ENCODE measurements around the gene FLAD1. TPM values are rescaled to one million over a fixed set of nuclear protein-coding genes. Genes with fewer than 3 reads are reported as not detected.

Gene FLAD1
- total RNA-seq, 1 donor from 2014 or later, result 51.5 TPM

DNA sequence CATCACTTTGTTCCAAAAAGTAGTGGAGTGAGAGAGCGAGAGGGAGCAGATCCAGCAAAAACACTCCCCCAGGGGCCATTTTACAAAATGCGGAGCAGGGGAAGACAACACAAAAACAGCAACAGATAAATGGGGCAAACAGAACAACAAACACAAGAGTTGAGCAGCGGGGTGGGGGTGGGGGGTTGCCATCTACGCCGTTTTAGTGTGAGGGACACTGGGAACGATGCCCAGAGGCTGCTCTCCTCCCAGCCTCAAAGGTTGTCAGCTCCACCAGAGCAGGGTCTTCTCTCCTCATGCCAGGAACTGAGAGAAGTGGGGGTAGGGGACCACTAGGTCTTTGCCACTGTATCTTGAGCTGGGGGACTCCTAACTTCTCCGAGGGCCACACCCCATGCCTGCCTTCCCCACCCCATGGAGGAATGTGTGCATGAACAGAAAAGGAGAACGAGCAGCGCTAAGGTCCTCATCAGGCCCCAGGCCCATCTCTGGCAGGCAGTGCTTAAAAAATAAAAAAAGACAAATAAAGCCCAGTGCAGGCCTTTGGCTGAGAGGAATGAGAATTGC lies 26.0 kb upstream of the FLAD1 start:
- peak overlapping the region; percentile 86 for H3K9ac ChIP-seq (ENCODE audit: low read length)
- Mint-ChIP-seq H3K4me3 (ENCODE audit: unreplicated experiment) (peak overlapping the region; percentile 35), H3K4me1 (ENCODE audit: low read depth, unreplicated experiment) (peaks cover 35% of the 10 kb centered on the region), H3K36me3 (ENCODE audit: low read depth, unreplicated experiment) (peaks cover 9% of the 10 kb centered on the region), H3K27ac (ENCODE audit: unreplicated experiment) (peak overlapping the region; percentile 98), H3K9me3 (ENCODE audit: unreplicated experiment) (no peaks in the 10 kb centered on the region), H3K27me3 (ENCODE audit: low read depth, unreplicated experiment) (no peaks in the 10 kb centered on the region)
- no peak for TF ChIP-seq EZH2 (IDR thresholded peaks at IDR 0.05; ENCODE audit: insufficient read depth, low read length)
- TF ChIP-seq, protein P1, sequence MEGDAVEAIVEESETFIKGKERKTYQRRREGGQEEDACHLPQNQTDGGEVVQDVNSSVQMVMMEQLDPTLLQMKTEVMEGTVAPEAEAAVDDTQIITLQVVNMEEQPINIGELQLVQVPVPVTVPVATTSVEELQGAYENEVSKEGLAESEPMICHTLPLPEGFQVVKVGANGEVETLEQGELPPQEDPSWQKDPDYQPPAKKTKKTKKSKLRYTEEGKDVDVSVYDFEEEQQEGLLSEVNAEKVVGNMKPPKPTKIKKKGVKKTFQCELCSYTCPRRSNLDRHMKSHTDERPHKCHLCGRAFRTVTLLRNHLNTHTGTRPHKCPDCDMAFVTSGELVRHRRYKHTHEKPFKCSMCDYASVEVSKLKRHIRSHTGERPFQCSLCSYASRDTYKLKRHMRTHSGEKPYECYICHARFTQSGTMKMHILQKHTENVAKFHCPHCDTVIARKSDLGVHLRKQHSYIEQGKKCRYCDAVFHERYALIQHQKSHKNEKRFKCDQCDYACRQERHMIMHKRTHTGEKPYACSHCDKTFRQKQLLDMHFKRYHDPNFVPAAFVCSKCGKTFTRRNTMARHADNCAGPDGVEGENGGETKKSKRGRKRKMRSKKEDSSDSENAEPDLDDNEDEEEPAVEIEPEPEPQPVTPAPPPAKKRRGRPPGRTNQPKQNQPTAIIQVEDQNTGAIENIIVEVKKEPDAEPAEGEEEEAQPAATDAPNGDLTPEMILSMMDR (IDR thresholded peaks at IDR 0.05; ENCODE audit: insufficient read depth, low read depth, low read length), result no peak
- H3K27ac ChIP-seq (ENCODE audit: low read depth, low read length), result no peak overlapping the region
- H3K79me2 ChIP-seq (ENCODE audit: insufficient read depth, low read length), result peaks cover 40% of the 10 kb centered on the region
- H4K20me1 ChIP-seq (ENCODE audit: insufficient read depth, low read length), result peaks cover 26% of the 10 kb centered on the region
- H2AFZ ChIP-seq (ENCODE audit: low read depth, low read length), result no peak overlapping the region
- H3K4me3 ChIP-seq (ENCODE audit: insufficient read depth, low read depth, low read length), result no peak overlapping the region
- DNase-seq (ENCODE audit: low read depth) (no peak), FAIRE-seq (no peak)
- H3K36me3 ChIP-seq (ENCODE audit: insufficient read depth, low read length), result no peaks in the 10 kb centered on the region
- H3K27me3 ChIP-seq (ENCODE audit: insufficient read depth, low read length), result no peaks in the 10 kb centered on the region
- H3K4me2 ChIP-seq (ENCODE audit: low read length), result peak overlapping the region; percentile 96
- peaks cover 34% of the 10 kb centered on the region for H3K4me1 ChIP-seq (ENCODE audit: insufficient read depth, low read length)
- H3K9me3 ChIP-seq (ENCODE audit: insufficient read depth, low read depth, low read length), result no peaks in the 10 kb centered on the region

DNA sequence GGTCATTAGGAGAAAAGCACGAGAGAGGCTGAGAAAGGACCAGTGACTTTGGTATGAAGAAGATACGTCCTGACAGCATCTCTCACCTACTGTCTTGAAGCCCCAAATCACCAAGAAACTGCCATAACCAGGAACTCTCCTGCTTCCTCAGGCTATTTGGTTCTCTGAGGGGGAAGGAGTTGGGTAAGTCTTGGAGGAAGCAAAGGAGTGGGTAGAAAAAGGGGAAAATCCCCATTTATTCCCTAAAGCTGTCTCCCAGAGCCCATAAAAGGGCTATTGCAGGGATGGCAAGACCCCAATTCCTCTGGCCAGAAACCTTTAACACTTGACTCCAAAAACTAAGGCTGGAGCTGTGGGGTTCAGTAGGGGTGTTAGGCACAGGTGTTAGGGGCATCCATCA lies 25.1 kb upstream of the FLAD1 start:
- Mint-ChIP-seq H3K4me3 (ENCODE audit: unreplicated experiment) (peak overlapping the region; percentile 42), H3K27ac (ENCODE audit: unreplicated experiment) (peak overlapping the region; percentile 81), H3K9me3 (ENCODE audit: unreplicated experiment) (no peaks in the 10 kb centered on the region), H3K27me3 (ENCODE audit: low read depth, unreplicated experiment) (no peaks in the 10 kb centered on the region), H3K36me3 (ENCODE audit: low read depth, unreplicated experiment) (peaks cover 8% of the 10 kb centered on the region), H3K4me1 (ENCODE audit: low read depth, unreplicated experiment) (peaks cover 36% of the 10 kb centered on the region)
- Histone ChIP-seq H3K27me3 (ENCODE audit: insufficient read depth, low read length) (no peaks in the 10 kb centered on the region), H3K27ac (ENCODE audit: low read depth, low read length) (no peak overlapping the region), H3K79me2 (ENCODE audit: insufficient read depth, low read length) (peaks cover 36% of the 10 kb centered on the region), H3K9ac (ENCODE audit: low read length) (peak overlapping the region; percentile 3), H3K4me1 (ENCODE audit: insufficient read depth, low read length) (peaks cover 41% of the 10 kb centered on the region), H3K4me2 (ENCODE audit: low read length) (no peak overlapping the region), H4K20me1 (ENCODE audit: insufficient read depth, low read length) (peaks cover 20% of the 10 kb centered on the region), H3K4me3 (ENCODE audit: insufficient read depth, low read depth, low read length) (no peak overlapping the region), H3K36me3 (ENCODE audit: insufficient read depth, low read length) (peaks cover 1% of the 10 kb centered on the region), H3K9me3 (ENCODE audit: insufficient read depth, low read depth, low read length) (no peaks in the 10 kb centered on the region), H2AFZ (ENCODE audit: low read depth, low read length) (no peak overlapping the region)
- TF ChIP-seq, protein P1 (IDR thresholded peaks at IDR 0.05; ENCODE audit: insufficient read depth, low read depth, low read length), result no peak
- no peak for TF ChIP-seq EZH2 (IDR thresholded peaks at IDR 0.05; ENCODE audit: insufficient read depth, low read length)
- DNase-seq (ENCODE audit: low read depth) (no peak), FAIRE-seq (no peak)

DNA sequence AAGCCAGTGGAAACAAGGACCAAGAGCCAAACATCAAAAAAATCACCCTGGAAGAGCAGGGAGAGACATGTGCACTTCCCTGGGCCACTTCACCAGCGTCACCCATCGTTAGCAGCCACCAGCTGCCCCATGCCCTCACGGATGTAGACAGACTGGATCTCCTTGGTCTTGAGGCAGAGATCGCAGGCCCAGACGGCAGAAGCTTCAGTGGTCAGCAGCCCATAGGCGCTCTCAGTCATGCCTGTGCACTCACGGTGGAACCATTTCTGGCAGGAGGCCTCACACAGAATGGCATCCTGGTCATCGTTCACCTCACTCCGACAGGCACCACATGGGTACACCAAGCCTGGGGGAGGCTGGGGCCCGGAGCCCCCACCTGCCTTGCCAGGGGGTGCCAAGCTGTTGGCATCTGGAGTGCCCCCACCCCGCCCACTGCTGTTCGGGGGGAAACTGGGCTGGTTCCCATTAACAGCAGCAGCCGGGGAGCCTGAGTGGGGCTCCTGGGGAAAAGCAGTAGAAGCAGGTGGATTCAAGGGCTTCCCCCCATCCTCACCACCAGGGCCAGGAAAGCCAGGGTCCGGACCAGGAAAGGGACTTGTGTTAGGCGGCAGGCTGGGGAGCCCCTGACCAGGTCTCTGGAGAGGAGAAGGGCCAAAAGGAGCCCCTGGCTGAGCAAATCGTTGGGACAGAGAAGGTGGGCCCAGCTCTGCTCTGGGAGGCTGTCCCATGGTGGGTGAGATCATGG lies 24.3 kb upstream of the FLAD1 start:
- Mint-ChIP-seq H3K4me3 (ENCODE audit: unreplicated experiment) (peak overlapping the region; percentile 42), H3K9me3 (ENCODE audit: unreplicated experiment) (no peaks in the 10 kb centered on the region), H3K36me3 (ENCODE audit: low read depth, unreplicated experiment) (peaks cover 9% of the 10 kb centered on the region), H3K27me3 (ENCODE audit: low read depth, unreplicated experiment) (no peaks in the 10 kb centered on the region), H3K27ac (ENCODE audit: unreplicated experiment) (peak overlapping the region; percentile 81), H3K4me1 (ENCODE audit: low read depth, unreplicated experiment) (peaks cover 36% of the 10 kb centered on the region)
- H3K36me3 ChIP-seq (ENCODE audit: insufficient read depth, low read length), result peaks cover 7% of the 10 kb centered on the region
- DNase-seq (ENCODE audit: low read depth) (no peak), FAIRE-seq (no peak)
- no peak overlapping the region for H3K9ac ChIP-seq (ENCODE audit: low read length)
- H2AFZ ChIP-seq (ENCODE audit: low read depth, low read length), result no peak overlapping the region
- peaks cover 21% of the 10 kb centered on the region for H4K20me1 ChIP-seq (ENCODE audit: insufficient read depth, low read length)
- peaks cover 45% of the 10 kb centered on the region for H3K4me1 ChIP-seq (ENCODE audit: insufficient read depth, low read length)
- H3K9me3 ChIP-seq (ENCODE audit: insufficient read depth, low read depth, low read length), result no peaks in the 10 kb centered on the region
- H3K27ac ChIP-seq (ENCODE audit: low read depth, low read length), result no peak overlapping the region
- no peak for TF ChIP-seq EZH2 (IDR thresholded peaks at IDR 0.05; ENCODE audit: insufficient read depth, low read length)
- TF ChIP-seq, protein P1 (IDR thresholded peaks at IDR 0.05; ENCODE audit: insufficient read depth, low read depth, low read length), result no peak
- H3K4me3 ChIP-seq (ENCODE audit: insufficient read depth, low read depth, low read length), result no peak overlapping the region
- peaks cover 32% of the 10 kb centered on the region for H3K79me2 ChIP-seq (ENCODE audit: insufficient read depth, low read length)
- no peaks in the 10 kb centered on the region for H3K27me3 ChIP-seq (ENCODE audit: insufficient read depth, low read length)
- no peak overlapping the region for H3K4me2 ChIP-seq (ENCODE audit: low read length)
